ENCODE measurements around the gene TXNRD2.
A peak's percentile ranks its signal among the peaks of the same experiment; 100 is the strongest.

TXNRD2 gene

GRCh38 chr22:19862619-19863246 is 78.9 kb downstream of the TXNRD2 start:
- no peak for DNase-seq (ENCODE audit: low read depth in 2 of 2)

- no peak for DNase-seq (ENCODE audit: low read depth in 2 of 2)
Measured at GRCh38 chr22:19859861-19860510, 81.6 kb downstream of the TXNRD2 start.

GRCh38 chr22:19857382-19857781 is 84.2 kb downstream of the TXNRD2 start:
- no peak for DNase-seq (ENCODE audit: low read depth in 2 of 2)

DNA sequence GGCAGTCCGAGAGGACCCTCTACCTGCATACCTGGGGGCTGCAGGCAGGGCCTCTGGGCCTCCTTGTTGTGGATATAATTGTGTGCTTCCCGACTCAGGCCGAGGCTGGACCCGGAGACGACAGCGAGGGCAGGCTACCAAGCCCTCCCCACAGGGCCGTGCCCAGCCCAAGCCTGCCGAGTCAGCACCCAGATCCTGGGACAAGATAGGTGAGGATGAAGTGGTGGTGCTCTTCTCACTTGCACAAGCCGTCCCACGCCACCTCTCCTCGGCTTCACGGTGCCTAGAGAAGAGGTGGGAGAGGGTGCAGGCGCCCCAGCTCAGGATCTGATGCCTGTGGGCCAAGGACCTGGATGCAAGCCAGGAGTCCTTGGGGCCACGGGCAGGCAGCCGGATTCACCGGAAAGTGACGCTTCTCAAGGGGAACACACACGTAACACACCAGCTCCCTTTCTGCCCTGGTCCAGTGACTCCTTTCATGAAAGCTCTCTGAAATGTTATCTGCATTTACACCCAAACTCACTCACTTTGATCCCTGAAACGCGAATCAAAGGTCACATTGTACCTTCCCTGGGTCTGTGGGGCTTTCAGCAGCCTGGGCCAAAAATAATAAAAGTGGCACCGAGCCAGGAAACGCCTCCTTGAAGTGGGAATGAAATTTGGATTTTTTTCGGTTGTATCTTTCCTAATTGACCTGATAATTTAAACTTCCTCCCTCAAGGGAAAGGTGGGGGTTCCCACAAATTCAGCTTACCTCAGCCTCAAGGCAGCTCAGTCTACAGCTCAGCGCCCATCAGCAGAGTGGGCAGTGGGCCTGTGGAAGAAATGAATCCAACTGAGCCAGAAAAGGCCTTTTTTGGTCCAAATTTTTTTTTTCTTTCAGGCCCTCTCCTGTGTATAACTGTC is 85.9 kb downstream of the TXNRD2 start:
- peak; percentile 61 to 62 for DNase-seq (ENCODE audit: low read depth in 2 of 2)

GRCh38 chr22:19854778-19855503 is 86.7 kb downstream of the TXNRD2 start, which contains the start of the genes GNB1L and RTL10:
Gene GNB1L, minus strand, starts transcription at chr22:19854874. Its CDS starts 33,519 bp downstream, at chr22:19821355.
Gene RTL10, minus strand, starts transcription at chr22:19854874. Its CDS starts 2,613 bp downstream, at chr22:19852261.
- peak; percentile 93 to 96 for DNase-seq (ENCODE audit: low read depth in 2 of 2)

DNA sequence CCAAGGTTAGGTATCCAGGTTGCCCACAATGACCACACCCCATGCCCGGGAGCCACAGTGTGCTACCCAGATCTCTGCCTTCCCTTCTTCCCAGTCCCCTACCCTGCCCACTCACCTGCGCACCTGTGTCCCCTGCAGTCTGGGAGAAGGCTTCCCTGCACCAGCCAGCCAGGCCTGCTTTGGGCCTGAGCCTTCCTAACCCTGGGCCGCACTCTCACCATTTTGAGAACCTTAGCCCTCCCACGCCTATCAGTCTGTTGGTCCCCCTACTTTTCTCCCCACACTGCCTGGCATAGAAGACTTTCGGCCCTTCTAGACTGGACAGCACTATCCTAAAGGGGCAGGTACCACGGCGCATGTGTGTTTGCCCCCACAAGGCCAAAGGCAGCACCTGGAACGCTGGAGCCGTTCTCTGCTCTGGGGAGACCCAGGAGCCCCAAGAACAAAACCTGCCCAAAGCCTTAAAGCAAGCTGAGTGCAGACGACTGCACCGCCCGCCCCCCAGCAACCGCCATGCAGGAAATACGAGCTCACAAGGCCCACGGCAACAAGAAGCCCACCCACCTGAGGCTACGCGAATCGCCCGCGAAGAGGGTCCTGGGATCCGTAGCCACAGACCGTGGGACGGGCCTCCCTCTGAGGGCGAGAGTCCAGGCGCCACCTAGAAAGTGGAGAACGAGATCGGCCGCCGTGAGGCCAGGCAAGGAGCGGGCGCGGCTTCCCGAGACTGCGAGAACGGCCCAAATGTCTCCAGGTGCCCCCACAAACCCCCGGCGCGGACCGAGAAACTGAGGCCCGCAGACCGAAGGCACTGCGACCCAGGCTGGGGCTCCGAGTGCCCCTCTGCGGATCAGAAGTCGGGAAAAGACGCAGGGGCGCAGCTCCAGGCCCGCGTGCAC is 87.5 kb downstream of the TXNRD2 start:
- DNase-seq (ENCODE audit: low read depth in 2 of 2): no peak

GRCh38 chr22:19853058-19853878 is 88.3 kb downstream of the TXNRD2 start:
- no peak for DNase-seq (ENCODE audit: low read depth in 2 of 2)

GRCh38 chr22:19852177-19852781 is 89.3 kb downstream of the TXNRD2 start:
- no peak for DNase-seq (ENCODE audit: low read depth in 2 of 2)

GRCh38 chr22:19851291-19852176 is 90.1 kb downstream of the TXNRD2 start:
- DNase-seq (ENCODE audit: low read depth in 2 of 2): no peak

GRCh38 chr22:19850763-19851109 is 90.9 kb downstream of the TXNRD2 start:
- no peak for DNase-seq (ENCODE audit: low read depth in 2 of 2)

GRCh38 chr22:19849835-19850762 is 91.5 kb downstream of the TXNRD2 start:
- DNase-seq (ENCODE audit: low read depth in 2 of 2): no peak

- no peak for DNase-seq (ENCODE audit: low read depth in 2 of 2)
Measured at GRCh38 chr22:19848298-19849224, 93.1 kb downstream of the TXNRD2 start.

DNA sequence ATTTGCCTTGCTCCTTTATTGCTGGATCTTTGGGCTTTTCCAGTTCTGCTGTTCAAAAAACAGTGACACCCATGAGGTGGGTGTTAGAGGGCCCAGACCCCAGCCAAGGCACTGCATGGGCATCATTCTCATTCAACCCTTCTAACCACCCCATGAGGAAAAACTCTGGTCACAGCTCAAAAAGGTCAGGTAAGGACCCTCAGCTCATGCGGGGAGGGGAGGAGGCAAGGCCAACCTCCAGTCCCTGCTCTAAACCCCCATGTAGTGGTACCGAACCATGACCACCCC is 94.3 kb downstream of the TXNRD2 start:
- no peak for DNase-seq (ENCODE audit: low read depth in 2 of 2)

DNA sequence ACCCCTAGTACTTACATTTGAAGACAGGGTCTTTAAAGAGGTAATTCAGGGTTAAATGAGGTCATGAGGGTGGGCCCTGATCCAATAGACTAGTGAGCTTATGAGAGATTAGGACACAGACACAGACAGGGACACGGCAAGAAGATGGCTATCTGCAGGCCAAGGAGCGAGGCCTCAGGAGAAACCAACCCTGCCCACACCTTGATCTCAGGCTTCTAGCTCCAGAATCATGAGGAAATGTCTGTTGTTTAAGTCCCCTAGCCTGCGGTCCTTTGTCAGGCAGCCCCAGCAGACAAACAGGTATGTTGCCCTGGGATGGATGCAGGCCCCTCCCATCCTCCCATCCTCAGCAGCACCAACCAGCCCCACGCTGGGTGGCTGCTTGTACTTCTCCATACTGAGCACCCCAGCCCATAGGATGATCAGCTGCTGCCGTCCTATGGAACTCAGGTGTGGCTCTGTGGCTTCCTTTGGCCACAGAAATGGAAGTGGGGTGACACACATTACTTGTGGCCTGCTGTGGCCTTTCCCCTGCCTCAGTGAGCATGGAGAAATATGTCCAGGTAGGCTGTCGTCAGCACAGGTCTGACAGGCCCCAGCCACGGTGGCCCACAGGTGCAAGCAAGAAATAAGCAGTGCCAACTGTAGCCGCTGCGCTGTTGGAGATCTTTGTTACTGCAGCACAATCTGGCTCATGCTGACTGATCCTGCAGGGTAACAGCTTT is 94.8 kb downstream of the TXNRD2 start:
- no peak for DNase-seq (ENCODE audit: low read depth in 2 of 2)

DNA sequence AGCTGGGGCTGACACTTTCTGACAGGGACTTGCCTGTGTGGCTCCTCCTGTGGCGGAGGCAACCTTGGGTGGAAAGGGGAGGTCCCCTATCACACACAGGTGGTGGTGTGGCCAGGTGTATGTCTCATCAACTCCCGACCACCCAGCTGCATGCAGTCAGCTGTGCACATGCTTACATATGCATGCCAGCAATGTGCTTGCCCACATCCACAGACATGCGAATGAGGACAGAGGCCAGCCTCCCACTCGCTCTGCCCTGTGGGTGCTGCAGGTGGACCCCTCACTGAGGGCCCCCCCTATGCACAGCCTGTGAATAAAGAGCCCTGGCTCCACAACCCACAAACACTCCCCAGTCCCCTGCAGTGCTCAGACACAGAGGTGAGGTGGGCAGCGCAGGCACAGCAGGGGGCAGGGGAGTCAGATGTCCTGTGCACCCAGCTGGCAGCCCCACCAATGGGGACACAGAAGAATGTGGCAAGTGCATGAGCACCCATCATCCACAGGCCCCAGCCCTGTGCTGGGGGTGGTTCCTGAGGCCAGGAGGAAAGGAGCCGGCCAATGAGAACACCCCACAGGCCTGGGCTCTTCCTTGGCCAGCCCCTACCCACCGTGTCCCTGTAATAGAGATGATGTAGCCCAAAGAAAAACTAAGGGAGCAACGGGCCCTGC is 96.4 kb downstream of the TXNRD2 start:
- DNase-seq (ENCODE audit: low read depth in 2 of 2): no peak

Measured in stimulated activated CD4-positive, alpha-beta T cell treated with anti-CD3 and anti-CD28 coated beads, Interleukin-4, amount 100 ng/mL, for 48 hours (primary cell).